NCI-H1436 (cell line): ENCODE results near the gene GAREM1.
"Not testable (repeated sequence)": the region's sequence is repeated elsewhere in the genome, so short reads cannot be mapped to it uniquely, and the experiment has no call there.

ENCODE experiments used
- DNase-seq: peaks from one replicate; lab custom pipeline; 2025; lab: John Stamatoyannopoulos, UW

Gene GAREM1

GRCh38 chr18:32257084-32257785 lies 213.4 kb downstream of the GAREM1 start:
- DNase-seq: no peak

DNA sequence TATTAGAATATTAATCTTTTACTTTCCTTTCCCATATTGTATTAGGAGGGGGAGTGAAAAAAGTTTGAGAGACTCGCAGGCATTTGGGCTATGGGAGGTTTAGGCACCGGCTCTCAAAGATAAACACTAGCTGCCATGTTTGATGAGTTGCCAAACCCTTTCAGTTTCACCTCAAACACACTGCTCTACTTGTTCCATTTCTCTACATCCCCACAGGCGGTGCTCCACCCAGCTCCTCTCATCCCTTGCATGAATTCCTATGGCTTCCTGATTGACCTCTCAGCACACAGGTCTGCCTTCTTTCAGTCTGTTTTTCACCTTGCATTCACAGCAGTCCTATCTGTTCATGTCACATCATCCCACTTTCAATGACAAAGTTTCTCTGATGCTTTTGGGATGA lies 215.1 kb downstream of the GAREM1 start:
- DNase-seq: no peak

GRCh38 chr18:32252141-32252860 lies 218.4 kb downstream of the GAREM1 start:
- no peak for DNase-seq

- no peak for DNase-seq
Measured at GRCh38 chr18:32251466-32251865, 219.2 kb downstream of the GAREM1 start.

GRCh38 chr18:32249147-32249929 lies 221.3 kb downstream of the GAREM1 start:
- no peak for DNase-seq

DNA sequence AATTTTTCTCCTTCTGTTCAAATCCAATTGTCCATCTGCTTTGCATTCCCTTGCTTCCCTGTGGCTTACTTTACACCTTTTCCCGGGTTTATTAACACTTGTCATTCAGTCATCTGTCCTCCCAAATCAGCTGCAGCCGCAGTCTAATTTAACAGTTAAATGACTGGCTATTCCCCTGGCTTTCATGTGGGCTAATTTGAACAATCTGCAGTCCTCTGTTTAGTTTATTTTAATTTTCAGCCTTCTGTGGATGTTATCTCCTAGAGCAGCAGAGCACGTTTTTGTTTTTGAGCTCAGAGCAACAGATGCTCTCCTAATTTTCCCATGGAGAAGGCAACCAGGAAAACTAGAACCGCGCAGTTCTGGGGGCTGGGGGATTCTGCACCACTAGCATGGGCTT lies 225.8 kb downstream of the GAREM1 start:
- no peak for DNase-seq

- DNase-seq: no peak
Measured at GRCh38 chr18:32243358-32243757, 227.3 kb downstream of the GAREM1 start.

- no peak for DNase-seq
Measured at GRCh38 chr18:32242395-32242794, 228.3 kb downstream of the GAREM1 start.

GRCh38 chr18:32238635-32239268 lies 231.9 kb downstream of the GAREM1 start:
- DNase-seq: no peak

DNA sequence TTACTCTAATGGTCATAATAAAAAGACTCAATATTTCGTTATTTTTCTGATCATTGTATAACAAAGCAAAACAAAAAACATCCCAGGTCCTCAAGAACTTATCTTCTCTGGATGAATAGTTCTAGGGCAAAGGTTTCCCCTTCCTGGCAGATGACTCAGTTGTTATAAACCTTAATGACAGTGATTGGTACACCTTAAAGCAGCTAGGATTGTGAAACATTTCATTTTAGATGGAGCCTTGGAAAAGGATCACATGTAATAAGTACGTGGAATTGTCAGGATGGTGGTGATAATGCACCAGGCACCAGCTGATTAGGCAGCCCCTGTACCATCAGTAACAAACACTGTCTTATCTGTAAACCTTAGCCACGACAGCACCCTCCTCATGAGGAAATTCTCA lies 233.6 kb downstream of the GAREM1 start:
- DNase-seq: no peak

DNA sequence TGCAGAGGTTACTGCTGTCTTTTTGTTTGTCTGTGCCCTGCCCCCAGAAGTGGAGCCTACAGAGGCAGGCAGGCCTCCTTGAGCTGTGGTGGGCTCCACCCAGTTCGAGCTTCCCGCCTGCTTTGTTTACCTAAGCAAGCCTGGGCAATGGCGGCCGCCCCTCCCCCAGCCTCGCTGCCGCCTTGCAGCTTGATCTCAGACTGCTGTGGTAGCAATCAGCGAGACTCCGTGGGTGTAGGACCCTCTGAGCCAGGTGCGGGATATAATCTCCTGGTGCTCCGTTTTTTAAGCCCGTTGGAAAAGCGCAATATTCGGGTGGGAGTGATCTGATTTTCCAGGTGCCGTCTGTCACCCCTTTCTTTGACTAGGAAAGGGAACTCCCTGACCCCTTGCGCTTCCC lies 237.3 kb downstream of the GAREM1 start:
- DNase-seq: not testable (repeated sequence)

GRCh38 chr18:32219431-32220018 lies 251.2 kb downstream of the GAREM1 start:
- DNase-seq: no peak

DNA sequence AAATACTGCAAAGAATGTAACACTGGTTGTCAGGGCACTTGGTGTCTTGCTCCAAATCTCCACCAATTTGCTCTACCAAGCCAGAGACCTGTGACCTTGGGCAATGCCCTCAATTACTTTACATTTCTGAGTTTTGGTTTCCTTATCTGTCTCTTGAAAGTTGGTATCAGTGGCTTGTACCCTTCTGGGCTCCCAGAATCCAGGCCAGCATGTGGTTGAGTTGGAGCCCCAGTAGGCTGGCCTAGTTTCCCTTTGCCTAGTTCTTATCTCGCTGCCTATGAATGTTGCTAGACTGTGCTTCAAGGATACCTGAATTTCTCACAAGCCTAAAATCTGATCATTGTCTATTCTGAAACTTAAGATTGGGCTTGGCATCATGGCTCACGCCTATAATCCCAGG lies 254.3 kb downstream of the GAREM1 start:
- DNase-seq: no peak

DNA sequence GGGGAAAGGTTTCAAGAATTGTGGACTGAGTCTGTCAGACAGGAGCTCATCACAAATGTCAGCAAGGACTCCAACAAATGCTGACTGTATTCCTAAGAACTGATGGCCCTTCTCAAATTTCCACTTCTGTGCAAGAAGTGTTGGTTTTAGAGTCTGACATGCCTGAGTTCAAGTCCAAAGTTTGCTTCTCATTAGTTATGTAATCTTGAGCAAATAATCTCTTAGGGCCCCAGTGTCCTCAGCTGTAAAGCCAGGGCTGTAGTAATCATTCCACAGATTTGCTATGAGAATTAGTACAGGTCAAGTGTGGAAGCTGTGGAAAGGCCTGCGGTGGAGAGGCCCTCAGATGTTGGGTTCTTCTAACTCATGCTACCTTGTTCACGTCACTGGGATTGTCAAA lies 257.0 kb downstream of the GAREM1 start:
- DNase-seq: no peak
